NCI-H146 (cell line): ENCODE data around the gene FRMD1.

Experiments
- DNase-seq: peaks from one replicate; lab custom pipeline; 2025; lab: John Stamatoyannopoulos, UW

FRMD1 gene

GRCh38 chr6:168055696-168056489 is 23.1 kb downstream of the FRMD1 start:
- DNase-seq: no peak

- no peak for DNase-seq
These were observed 24.0 kb downstream of the FRMD1 start for GRCh38 chr6:168054765-168055560.

- no peak for DNase-seq
These were observed 25.0 kb downstream of the FRMD1 start for GRCh38 chr6:168053957-168054471.

GRCh38 chr6:168053086-168053956 is 25.7 kb downstream of the FRMD1 start:
- DNase-seq: no peak

- peak; percentile 77 for DNase-seq
These were observed 26.6 kb downstream of the FRMD1 start for GRCh38 chr6:168052291-168052891.

GRCh38 chr6:168051648-168052047 is 27.4 kb downstream of the FRMD1 start:
- DNase-seq: no peak

GRCh38 chr6:168050881-168051586 is 28.0 kb downstream of the FRMD1 start:
- DNase-seq: no peak

GRCh38 chr6:168050225-168050880 is 28.7 kb downstream of the FRMD1 start:
- DNase-seq: no peak

- DNase-seq: no peak
These were observed 29.2 kb downstream of the FRMD1 start for GRCh38 chr6:168049706-168050224.

- DNase-seq: no peak
These were observed 29.7 kb downstream of the FRMD1 start for GRCh38 chr6:168049277-168049676.

- no peak for DNase-seq
These were observed 30.3 kb downstream of the FRMD1 start for GRCh38 chr6:168048724-168049025.

GRCh38 chr6:168047841-168048723 is 30.9 kb downstream of the FRMD1 start:
- no peak for DNase-seq

GRCh38 chr6:168046696-168047095 is 32.3 kb downstream of the FRMD1 start:
- no peak for DNase-seq

- no peak for DNase-seq
These were observed 33.0 kb downstream of the FRMD1 start for GRCh38 chr6:168045706-168046620.

- peak; percentile 42 for DNase-seq
These were observed 33.8 kb downstream of the FRMD1 start for GRCh38 chr6:168045141-168045691.

GRCh38 chr6:168044521-168045130 is 34.4 kb downstream of the FRMD1 start:
- DNase-seq: no peak

GRCh38 chr6:168043848-168044415 is 35.1 kb downstream of the FRMD1 start:
- no peak for DNase-seq
